ENCODE measurements around the gene KRT73. TPM values are rescaled to one million over a fixed set of nuclear protein-coding genes. Genes with fewer than 3 reads are reported as not detected.
A peak's percentile ranks its signal among the peaks of the same experiment; 100 is the strongest.

The KRT73 gene
- total RNA-seq, 2 experiments from 2014 or later: 0.45 to 0.91 TPM

DNA sequence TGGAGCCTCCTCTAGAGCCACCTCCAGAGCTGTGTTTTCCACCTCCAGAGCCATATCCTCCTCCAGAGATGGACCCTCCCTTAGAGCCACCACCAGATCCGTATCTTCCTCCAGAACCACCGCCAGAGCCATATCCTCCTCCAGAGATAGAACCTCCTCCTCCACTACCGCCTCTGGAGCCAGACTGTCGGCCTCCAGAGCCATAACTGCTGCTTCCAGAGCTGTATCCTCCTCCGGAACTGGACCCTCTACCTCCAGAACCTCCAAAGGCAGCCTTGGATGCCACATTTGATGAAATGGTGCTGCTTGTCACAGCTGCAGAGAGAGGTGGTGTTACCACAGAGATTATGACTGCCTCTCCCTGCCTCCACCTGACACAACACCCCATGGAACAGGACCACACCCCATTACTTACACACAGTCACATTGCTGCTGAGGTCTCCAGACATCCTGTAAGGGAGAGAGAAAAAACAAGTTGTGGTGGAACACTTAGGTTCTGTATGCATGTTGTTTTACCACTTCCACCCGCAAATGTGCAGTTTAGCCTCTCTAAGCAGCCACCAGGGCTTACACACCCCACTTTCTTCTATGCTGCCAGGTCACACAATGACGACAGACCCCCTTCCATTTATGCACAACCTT lies 26.9 kb upstream of the KRT73 start:
- ATAC-seq: peak; percentile 91
- H3K9me3 Mint-ChIP-seq (ENCODE audit: insufficient read depth): peaks cover 5% of the 10 kb centered on the region

DNA sequence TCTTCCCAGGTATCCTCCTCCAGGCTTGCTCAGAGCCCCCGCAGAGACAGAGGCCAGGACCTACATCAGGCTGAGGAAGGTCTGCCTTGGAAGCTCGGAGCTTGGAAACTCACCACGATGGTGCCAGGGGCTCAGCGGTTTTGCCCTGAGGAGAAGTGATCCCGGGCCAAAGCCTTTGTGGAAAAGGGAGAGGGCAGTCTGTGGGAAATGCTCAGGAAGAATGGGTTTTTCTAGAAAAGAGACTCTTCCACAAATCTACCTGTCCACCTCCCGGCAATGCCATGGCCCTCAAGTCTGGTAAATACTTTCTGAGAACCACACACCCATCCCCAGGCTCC lies 25.7 kb upstream of the KRT73 start:
- Mint-ChIP-seq H3K9me3 (ENCODE audit: insufficient read depth) (peaks cover 5% of the 10 kb centered on the region), H3K36me3 (ENCODE audit: low read depth) (peaks cover 16% of the 10 kb centered on the region), H3K4me1 (ENCODE audit: low read depth) (peaks cover 62% of the 10 kb centered on the region), H3K27ac (peak overlapping the region; percentile 99), H3K4me3 (no peak overlapping the region), H3K27me3 (ENCODE audit: low read depth) (peaks cover 8% of the 10 kb centered on the region)
- ATAC-seq (no peak), DNase-seq (peak; percentile 16)
- POLR2A ChIA-PET: interaction anchor here (2.4 kb wide), 1 partner anchor 11 kb away, joined by 10 read pairs; no protein-coding TSS in a partner anchor
- CTCF ChIA-PET: interaction anchor here (1.1 to 2.9 kb wide), 3 partner anchors 10 to 33 kb away, joined by 3 to 16 read pairs (median 4); no protein-coding TSS in a partner anchor

More for the DNA sequence above, 26.9 kb upstream of the KRT73 start:
- peaks cover 73% of the 10 kb centered on the region for H3K4me1 Mint-ChIP-seq (ENCODE audit: low read depth)
- peak overlapping the region; percentile 50 for H3K4me3 Mint-ChIP-seq
- DNase-seq: peak; percentile 87
- H3K27ac Mint-ChIP-seq: peak overlapping the region; percentile 99
- H3K36me3 Mint-ChIP-seq (ENCODE audit: low read depth): peaks cover 14% of the 10 kb centered on the region
- ChIA-PET POLR2A (interaction anchor here (1.0 to 2.4 kb wide), 3 partner anchors 9 to 65 kb away, joined by 3 to 10 read pairs (median 3); no protein-coding TSS in a partner anchor), CTCF (interaction anchor here (1.0 to 2.9 kb wide), 7 partner anchors 9 to 225 kb away, joined by 3 to 16 read pairs (median 3); no protein-coding TSS in a partner anchor)
- peaks cover 3% of the 10 kb centered on the region for H3K27me3 Mint-ChIP-seq (ENCODE audit: low read depth)

DNA sequence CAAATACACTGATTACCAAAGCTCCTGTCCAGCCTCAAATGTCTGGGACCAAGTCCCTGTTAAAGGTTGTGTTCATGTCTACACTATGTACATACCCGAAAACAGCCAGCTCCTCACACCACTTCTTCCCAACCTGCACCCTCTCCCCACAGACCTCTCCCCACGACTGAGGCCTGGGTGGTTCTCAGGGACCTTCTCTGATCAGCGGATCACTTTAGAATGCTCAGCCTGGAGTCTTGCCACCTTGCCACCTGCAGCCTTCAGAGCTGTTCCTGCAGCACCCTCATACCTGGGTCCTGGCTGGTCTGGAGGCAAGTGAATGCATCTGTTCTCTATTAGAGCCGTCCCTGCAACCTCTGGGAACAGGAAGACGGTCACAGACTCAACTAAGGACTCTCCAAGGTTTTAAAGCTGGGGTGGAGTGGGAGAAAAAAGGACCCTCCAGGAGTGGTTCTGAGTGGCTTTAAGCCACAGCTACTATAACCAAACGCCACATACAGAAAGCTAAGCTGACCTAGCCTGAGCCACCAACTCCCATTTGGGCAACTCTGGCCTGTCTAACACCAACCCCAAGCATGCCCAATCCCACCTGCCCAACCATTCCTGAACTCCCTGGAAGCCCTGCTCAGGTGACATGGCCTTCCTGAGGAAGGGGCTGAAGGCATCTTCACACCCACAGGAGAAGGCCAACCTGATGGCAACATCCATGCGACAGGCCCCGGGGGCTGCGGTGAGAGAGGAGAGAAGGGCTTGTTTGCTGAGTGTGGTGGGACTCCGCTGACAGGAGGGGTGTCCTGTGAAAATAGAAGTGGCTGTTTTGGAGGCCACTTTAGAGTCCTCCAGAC lies 25.1 kb upstream of the KRT73 start:
- ATAC-seq: no peak
- peak; percentile 18 for DNase-seq
- H3K4me3 Mint-ChIP-seq: no peak overlapping the region
- ChIA-PET POLR2A (no interaction called here), CTCF (interaction anchor here (1.1 to 2.9 kb wide), 6 partner anchors 10 to 60 kb away, joined by 3 to 16 read pairs (median 4); no protein-coding TSS in a partner anchor)
- H3K4me1 Mint-ChIP-seq (ENCODE audit: low read depth): peaks cover 57% of the 10 kb centered on the region
- H3K27ac Mint-ChIP-seq: peak overlapping the region; percentile 47
- H3K27me3 Mint-ChIP-seq (ENCODE audit: low read depth): peaks cover 11% of the 10 kb centered on the region
- H3K9me3 Mint-ChIP-seq (ENCODE audit: insufficient read depth): peaks cover 5% of the 10 kb centered on the region
- H3K36me3 Mint-ChIP-seq (ENCODE audit: low read depth): peaks cover 16% of the 10 kb centered on the region

DNA sequence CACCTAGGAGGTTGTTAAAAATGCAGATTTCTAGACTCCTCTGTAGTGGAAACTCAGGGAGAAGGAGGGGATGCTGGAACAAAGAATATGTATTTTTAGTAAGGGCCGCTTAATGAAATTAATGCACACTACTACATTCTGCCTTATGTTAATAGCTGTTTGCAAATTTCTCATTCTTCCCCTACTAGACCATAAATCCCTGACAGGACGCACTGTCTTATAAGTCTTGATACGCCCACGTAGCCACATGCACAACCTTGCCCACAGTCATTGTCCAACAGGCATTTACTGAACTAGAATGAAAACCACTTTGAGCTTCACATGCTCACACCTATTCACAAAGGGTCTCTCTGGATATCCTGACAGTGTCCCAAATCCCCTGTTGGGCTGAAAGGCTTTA lies 23.1 kb upstream of the KRT73 start:
- no peak for ATAC-seq
- ChIA-PET POLR2A (no interaction called here), CTCF (interaction anchor here (1.2 to 2.5 kb wide), 4 partner anchors 8 to 225 kb away, joined by 3 to 11 read pairs (median 4); no protein-coding TSS in a partner anchor)
- Mint-ChIP-seq H3K4me1 (ENCODE audit: low read depth) (peaks cover 45% of the 10 kb centered on the region), H3K36me3 (ENCODE audit: low read depth) (peaks cover 15% of the 10 kb centered on the region), H3K9me3 (ENCODE audit: insufficient read depth) (peaks cover 5% of the 10 kb centered on the region), H3K4me3 (no peak overlapping the region), H3K27ac (no peak overlapping the region), H3K27me3 (ENCODE audit: low read depth) (peaks cover 11% of the 10 kb centered on the region)
- DNase-seq: no peak

- peaks cover 11% of the 10 kb centered on the region for H3K27me3 Mint-ChIP-seq (ENCODE audit: low read depth)
- no peak for ATAC-seq
- CTCF ChIA-PET: interaction anchor here (1.1 to 1.4 kb wide), 2 partner anchors 8 to 233 kb away, joined by 3 to 4 read pairs; no protein-coding TSS in a partner anchor
- peaks cover 6% of the 10 kb centered on the region for H3K36me3 Mint-ChIP-seq (ENCODE audit: low read depth)
- peaks cover 48% of the 10 kb centered on the region for H3K4me1 Mint-ChIP-seq (ENCODE audit: low read depth)
- POLR2A ChIA-PET: no interaction called here
- no peak overlapping the region for H3K4me3 Mint-ChIP-seq
- no peak overlapping the region for H3K27ac Mint-ChIP-seq
- no peaks in the 10 kb centered on the region for H3K9me3 Mint-ChIP-seq (ENCODE audit: insufficient read depth)
- DNase-seq: peak; percentile 9
Observed at GRCh38 chr12:52637299-52637698, 18.9 kb upstream of the KRT73 start.

GRCh38 chr12:52636592-52637258 lies 18.4 kb upstream of the KRT73 start:
- H3K36me3 Mint-ChIP-seq (ENCODE audit: low read depth): peaks cover 6% of the 10 kb centered on the region
- H3K27me3 Mint-ChIP-seq (ENCODE audit: low read depth): peaks cover 11% of the 10 kb centered on the region
- peak; percentile 9 for DNase-seq
- H3K4me3 Mint-ChIP-seq: no peak overlapping the region
- ChIA-PET POLR2A (interaction anchor here (0.6 kb wide), 1 partner anchor 9 kb away, joined by 3 read pairs; no protein-coding TSS in a partner anchor), CTCF (interaction anchor here (1.1 to 1.4 kb wide), 2 partner anchors 8 to 234 kb away, joined by 3 to 4 read pairs; no protein-coding TSS in a partner anchor)
- no peaks in the 10 kb centered on the region for H3K9me3 Mint-ChIP-seq (ENCODE audit: insufficient read depth)
- no peak for ATAC-seq
- peaks cover 48% of the 10 kb centered on the region for H3K4me1 Mint-ChIP-seq (ENCODE audit: low read depth)
- H3K27ac Mint-ChIP-seq: no peak overlapping the region

DNA sequence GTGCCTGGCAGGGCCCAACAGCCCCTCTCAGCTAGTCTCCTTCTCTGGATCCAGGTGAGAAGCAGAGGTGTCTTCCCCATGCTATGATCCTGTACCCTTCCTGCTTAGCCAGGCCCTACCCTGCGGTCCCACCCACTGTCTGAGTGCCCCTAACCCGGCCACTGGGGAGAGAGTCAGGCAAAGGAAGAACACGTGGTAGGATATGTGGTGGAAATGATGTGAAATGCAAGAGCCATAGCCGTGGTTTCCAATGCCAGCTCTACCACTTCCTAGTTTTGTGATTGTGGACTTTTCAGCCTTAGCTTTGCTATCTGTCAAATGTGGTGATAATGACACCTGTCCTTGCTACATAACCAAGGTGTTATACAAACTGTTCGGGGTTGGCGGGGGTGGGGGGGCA lies 17.8 kb upstream of the KRT73 start:
- ChIA-PET CTCF (interaction anchor here (1.1 to 1.4 kb wide), 2 partner anchors 9 to 234 kb away, joined by 3 to 4 read pairs; no protein-coding TSS in a partner anchor), POLR2A (interaction anchor here (0.6 kb wide), 1 partner anchor 10 kb away, joined by 3 read pairs; no protein-coding TSS in a partner anchor)
- H3K4me3 Mint-ChIP-seq: no peak overlapping the region
- H3K27me3 Mint-ChIP-seq (ENCODE audit: low read depth): peaks cover 11% of the 10 kb centered on the region
- H3K36me3 Mint-ChIP-seq (ENCODE audit: low read depth): peaks cover 6% of the 10 kb centered on the region
- H3K9me3 Mint-ChIP-seq (ENCODE audit: insufficient read depth): no peaks in the 10 kb centered on the region
- peaks cover 50% of the 10 kb centered on the region for H3K4me1 Mint-ChIP-seq (ENCODE audit: low read depth)
- peak; percentile 45 for ATAC-seq
- peak overlapping the region; percentile 62 for H3K27ac Mint-ChIP-seq
- DNase-seq: peak; percentile 29

- peak; percentile 17 for DNase-seq
- CTCF ChIA-PET: interaction anchor here (1.0 to 3.9 kb wide), 5 partner anchors 10 to 250 kb away, joined by 3 to 23 read pairs (median 4); no protein-coding TSS in a partner anchor
- peaks cover 67% of the 10 kb centered on the region for H3K4me1 Mint-ChIP-seq (ENCODE audit: low read depth)
- POLR2A ChIA-PET: interaction anchor here (1.2 to 2.2 kb wide), 2 partner anchors 11 to 22 kb away, joined by 4 to 10 read pairs; no protein-coding TSS in a partner anchor
- no peaks in the 10 kb centered on the region for H3K9me3 Mint-ChIP-seq (ENCODE audit: insufficient read depth)
- no peak overlapping the region for H3K4me3 Mint-ChIP-seq
- peaks cover 5% of the 10 kb centered on the region for H3K27me3 Mint-ChIP-seq (ENCODE audit: low read depth)
- H3K36me3 Mint-ChIP-seq (ENCODE audit: low read depth): peaks cover 5% of the 10 kb centered on the region
- ATAC-seq: no peak
- H3K27ac Mint-ChIP-seq: peak overlapping the region; percentile 17
Observed at GRCh38 chr12:52634266-52635056, 16.1 kb upstream of the KRT73 start.

GRCh38 chr12:52633383-52633782 lies 15.0 kb upstream of the KRT73 start:
- H3K36me3 Mint-ChIP-seq (ENCODE audit: low read depth): peaks cover 4% of the 10 kb centered on the region
- peak overlapping the region; percentile 80 for H3K27ac Mint-ChIP-seq
- no peaks in the 10 kb centered on the region for H3K27me3 Mint-ChIP-seq (ENCODE audit: low read depth)
- ATAC-seq (peak; percentile 87), DNase-seq (peak; percentile 64)
- H3K4me3 Mint-ChIP-seq: no peak overlapping the region
- peaks cover 70% of the 10 kb centered on the region for H3K4me1 Mint-ChIP-seq (ENCODE audit: low read depth)
- POLR2A ChIA-PET: interaction anchor here (0.9 to 2.2 kb wide), 3 partner anchors 9 to 21 kb away, joined by 4 to 10 read pairs (median 4); no protein-coding TSS in a partner anchor
- no peaks in the 10 kb centered on the region for H3K9me3 Mint-ChIP-seq (ENCODE audit: insufficient read depth)
- CTCF ChIA-PET: interaction anchor here (0.6 to 3.9 kb wide), 9 partner anchors 9 to 251 kb away, joined by 3 to 23 read pairs (median 8); no protein-coding TSS in a partner anchor

GRCh38 chr12:52632656-52633055 lies 14.3 kb upstream of the KRT73 start:
- DNase-seq (peak; percentile 16), ATAC-seq (no peak)
- ChIA-PET CTCF (interaction anchor here (1.0 to 3.9 kb wide), 10 partner anchors 10 to 252 kb away, joined by 3 to 23 read pairs (median 6); no protein-coding TSS in a partner anchor), POLR2A (interaction anchor here (0.9 to 2.2 kb wide), 2 partner anchors 10 to 12 kb away, joined by 4 to 10 read pairs; no protein-coding TSS in a partner anchor)
- Mint-ChIP-seq H3K27me3 (ENCODE audit: low read depth) (no peaks in the 10 kb centered on the region), H3K4me3 (no peak overlapping the region), H3K36me3 (ENCODE audit: low read depth) (peaks cover 4% of the 10 kb centered on the region), H3K9me3 (ENCODE audit: insufficient read depth) (no peaks in the 10 kb centered on the region), H3K4me1 (ENCODE audit: low read depth) (peaks cover 71% of the 10 kb centered on the region), H3K27ac (peak overlapping the region; percentile 80)
